HepG2 (cell line): ENCODE data around the gene DDN. TPM values are rescaled to one million over a fixed set of nuclear protein-coding genes. Genes with fewer than 3 reads are reported as not detected.

Source experiments
- EP300 ChIP-seq, 3 experiments: sonication (generic) in 1 of 3; formaldehyde crosslinking in 1 of 3; IDR thresholded peaks; 2 replicates each; pipeline versions ENCODE4 v1.5.1 to v1.6.1; 2011 to 2020; ENCODE audit warnings: low read depth in 2 of 3, low read length in 2 of 3, borderline replicate concordance in 1 of 3, improper control_type of control experiment in 1 of 3, mild to moderate bottlenecking in 1 of 3, missing genetic modification reagents in 1 of 3, moderate library complexity in 1 of 3
- ERF ChIP-seq: IDR thresholded peaks from 2 replicates; pipeline ENCODE4 v1.6.1; 2018; ENCODE audit warnings: missing biosample characterization, missing genetic modification reagents
- GATAD2A ChIP-seq: IDR thresholded peaks from 2 replicates; pipeline ENCODE4 v1.6.1; 2016
- HHEX ChIP-seq: IDR thresholded peaks from 2 replicates; pipeline ENCODE4 v1.6.1; 2016; ENCODE audit warnings: control low read depth
- RBFOX2 ChIP-seq: fragments of 200-400 bp; formaldehyde crosslinking; IDR thresholded peaks from 2 replicates; pipeline ENCODE4 v1.6.1; 2017; ENCODE audit warnings: low read depth, mild to moderate bottlenecking, low read length
- ZNF841 ChIP-seq: sonication (generic); formaldehyde crosslinking; IDR thresholded peaks from 2 replicates; pipeline ENCODE4 v1.8.1; 2023; ENCODE audit warnings: missing genetic modification reagents, borderline replicate concordance
- ZNF878 ChIP-seq: sonication (generic); formaldehyde crosslinking; IDR thresholded peaks from 2 replicates; pipeline ENCODE4 v1.8.1; 2023; ENCODE audit warnings: mild to moderate bottlenecking, missing genetic modification reagents, moderate library complexity
- polyA plus RNA-seq, 8 experiments: library from polyadenylated mRNA; depleted of rRNA in 3 of 8; stranded (reverse) in 7 of 8; unstranded in 1 of 8; fragments of >200 nt; fragmentation: Illumina TruSeq in 4 of 8; extraction: Trizol in 4 of 8; gene quantifications; 2 replicates each; pipeline versions ENCODE4 v1.2.1 to v1.2.3, GENCODE V29; 2011 to 2016; ENCODE audit warnings: low read depth in 4 of 8, missing spikeins in 1 of 8, mixed read lengths in 1 of 8; ENCODE audit not compliant: insufficient read depth in 1 of 8
- total RNA-seq, 5 experiments: library from RNA; depleted of rRNA; stranded (reverse); fragments of >200 nt; fragmentation: Illumina TruSeq; extraction: Trizol; gene quantifications; 2 replicates each; pipeline ENCODE4 v1.2.3, GENCODE V29; 2016; ENCODE audit warnings: low read depth in 1 of 5
- TF ChIP-seq, protein P1 (sequence below): sonication (generic); formaldehyde crosslinking; IDR thresholded peaks from 2 replicates; pipeline ENCODE4 v1.4.0; 2020; ENCODE audit warnings: missing genetic modification reagents, mild to moderate bottlenecking, borderline replicate concordance
- TF ChIP-seq, protein P2 (sequence below): sonication (generic); formaldehyde crosslinking; IDR thresholded peaks from 2 replicates; pipeline ENCODE4 v1.8.0; 2022; ENCODE audit warnings: mild to moderate bottlenecking, missing genetic modification reagents
- TF ChIP-seq, protein P3 (sequence below): sonication (generic); formaldehyde crosslinking; IDR thresholded peaks from 2 replicates; pipeline ENCODE4 v1.9.0; 2021; ENCODE audit warnings: mild to moderate bottlenecking, missing genetic modification reagents
- TF ChIP-seq, protein P4 (sequence below): IDR thresholded peaks from 2 replicates; pipeline ENCODE4 v1.6.1; 2016; ENCODE audit warnings: missing genetic modification reagents, missing compliant biosample characterization
- TF ChIP-seq, protein P5 (sequence below): sonication (generic); formaldehyde crosslinking; IDR thresholded peaks from 2 replicates; pipeline ENCODE4 v1.4.0; 2020; ENCODE audit warnings: missing genetic modification reagents

DDN gene
- total and polyA plus RNA-seq, 2 of the 13 experiments (the other 11 are each of a cell fraction or from before 2014, with no cell fraction given) = 0.24 to 0.53 TPM

DNA sequence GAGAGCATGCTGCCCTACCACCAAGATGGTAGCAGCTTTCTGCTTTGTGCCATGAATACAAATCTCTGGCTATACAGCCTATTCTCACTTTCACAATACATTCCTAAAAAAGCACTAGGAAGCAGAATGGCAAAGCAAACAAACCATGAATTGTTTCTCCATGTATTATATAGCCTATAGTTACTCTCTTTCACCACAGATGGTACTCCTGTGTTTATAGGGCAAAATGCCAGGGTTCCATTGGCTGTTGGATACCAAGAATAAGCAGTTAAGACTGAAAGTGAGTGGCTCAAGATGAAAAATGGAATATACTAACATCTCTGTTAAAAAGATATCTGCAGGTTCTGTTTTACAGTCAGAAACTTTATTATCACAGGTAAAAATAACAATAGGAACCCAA, 53.0 kb downstream of the DDN start (continued):
- TF ChIP-seq, protein P1, sequence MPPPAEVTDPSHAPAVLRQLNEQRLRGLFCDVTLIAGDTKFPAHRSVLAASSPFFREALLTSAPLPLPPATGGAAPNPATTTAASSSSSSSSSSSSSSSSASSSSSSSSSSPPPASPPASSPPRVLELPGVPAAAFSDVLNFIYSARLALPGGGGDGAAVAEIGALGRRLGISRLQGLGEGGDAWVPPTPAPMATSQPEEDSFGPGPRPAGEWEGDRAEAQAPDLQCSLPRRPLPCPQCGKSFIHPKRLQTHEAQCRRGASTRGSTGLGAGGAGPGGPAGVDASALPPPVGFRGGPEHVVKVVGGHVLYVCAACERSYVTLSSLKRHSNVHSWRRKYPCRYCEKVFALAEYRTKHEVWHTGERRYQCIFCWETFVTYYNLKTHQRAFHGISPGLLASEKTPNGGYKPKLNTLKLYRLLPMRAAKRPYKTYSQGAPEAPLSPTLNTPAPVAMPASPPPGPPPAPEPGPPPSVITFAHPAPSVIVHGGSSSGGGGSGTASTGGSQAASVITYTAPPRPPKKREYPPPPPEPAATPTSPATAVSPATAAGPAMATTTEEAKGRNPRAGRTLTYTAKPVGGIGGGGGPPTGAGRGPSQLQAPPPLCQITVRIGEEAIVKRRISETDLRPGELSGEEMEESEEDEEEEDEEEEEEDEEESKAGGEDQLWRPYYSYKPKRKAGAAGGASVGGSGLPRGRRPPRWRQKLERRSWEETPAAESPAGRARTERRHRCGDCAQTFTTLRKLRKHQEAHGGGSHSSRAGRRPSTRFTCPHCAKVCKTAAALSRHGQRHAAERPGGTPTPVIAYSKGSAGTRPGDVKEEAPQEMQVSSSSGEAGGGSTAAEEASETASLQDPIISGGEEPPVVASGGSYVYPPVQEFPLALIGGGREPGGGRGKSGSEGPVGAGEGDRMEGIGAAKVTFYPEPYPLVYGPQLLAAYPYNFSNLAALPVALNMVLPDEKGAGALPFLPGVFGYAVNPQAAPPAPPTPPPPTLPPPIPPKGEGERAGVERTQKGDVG (CRISPR knock-in tag) = no peak
- TF ChIP-seq GATAD2A (CRISPR knock-in tag) (no peak), ZNF878 (CRISPR knock-in tag) (no peak), RBFOX2 (no peak), ZNF841 (CRISPR knock-in tag) (no peak), HHEX (CRISPR knock-in tag) (no peak), EP300 (IDR thresholded peaks at IDR 0.05; ENCODE audit: low read depth in 2 of 2, low read length in 2 of 2) (no peak), EP300 (CRISPR knock-in tag; IDR thresholded peaks at IDR 0.05; ENCODE audit: borderline replicate concordance) (no peak), ERF (CRISPR knock-in tag) (no peak)
- TF ChIP-seq, protein P2, sequence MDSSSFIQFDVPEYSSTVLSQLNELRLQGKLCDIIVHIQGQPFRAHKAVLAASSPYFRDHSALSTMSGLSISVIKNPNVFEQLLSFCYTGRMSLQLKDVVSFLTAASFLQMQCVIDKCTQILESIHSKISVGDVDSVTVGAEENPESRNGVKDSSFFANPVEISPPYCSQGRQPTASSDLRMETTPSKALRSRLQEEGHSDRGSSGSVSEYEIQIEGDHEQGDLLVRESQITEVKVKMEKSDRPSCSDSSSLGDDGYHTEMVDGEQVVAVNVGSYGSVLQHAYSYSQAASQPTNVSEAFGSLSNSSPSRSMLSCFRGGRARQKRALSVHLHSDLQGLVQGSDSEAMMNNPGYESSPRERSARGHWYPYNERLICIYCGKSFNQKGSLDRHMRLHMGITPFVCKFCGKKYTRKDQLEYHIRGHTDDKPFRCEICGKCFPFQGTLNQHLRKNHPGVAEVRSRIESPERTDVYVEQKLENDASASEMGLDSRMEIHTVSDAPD = no peak
- TF ChIP-seq, protein P3, sequence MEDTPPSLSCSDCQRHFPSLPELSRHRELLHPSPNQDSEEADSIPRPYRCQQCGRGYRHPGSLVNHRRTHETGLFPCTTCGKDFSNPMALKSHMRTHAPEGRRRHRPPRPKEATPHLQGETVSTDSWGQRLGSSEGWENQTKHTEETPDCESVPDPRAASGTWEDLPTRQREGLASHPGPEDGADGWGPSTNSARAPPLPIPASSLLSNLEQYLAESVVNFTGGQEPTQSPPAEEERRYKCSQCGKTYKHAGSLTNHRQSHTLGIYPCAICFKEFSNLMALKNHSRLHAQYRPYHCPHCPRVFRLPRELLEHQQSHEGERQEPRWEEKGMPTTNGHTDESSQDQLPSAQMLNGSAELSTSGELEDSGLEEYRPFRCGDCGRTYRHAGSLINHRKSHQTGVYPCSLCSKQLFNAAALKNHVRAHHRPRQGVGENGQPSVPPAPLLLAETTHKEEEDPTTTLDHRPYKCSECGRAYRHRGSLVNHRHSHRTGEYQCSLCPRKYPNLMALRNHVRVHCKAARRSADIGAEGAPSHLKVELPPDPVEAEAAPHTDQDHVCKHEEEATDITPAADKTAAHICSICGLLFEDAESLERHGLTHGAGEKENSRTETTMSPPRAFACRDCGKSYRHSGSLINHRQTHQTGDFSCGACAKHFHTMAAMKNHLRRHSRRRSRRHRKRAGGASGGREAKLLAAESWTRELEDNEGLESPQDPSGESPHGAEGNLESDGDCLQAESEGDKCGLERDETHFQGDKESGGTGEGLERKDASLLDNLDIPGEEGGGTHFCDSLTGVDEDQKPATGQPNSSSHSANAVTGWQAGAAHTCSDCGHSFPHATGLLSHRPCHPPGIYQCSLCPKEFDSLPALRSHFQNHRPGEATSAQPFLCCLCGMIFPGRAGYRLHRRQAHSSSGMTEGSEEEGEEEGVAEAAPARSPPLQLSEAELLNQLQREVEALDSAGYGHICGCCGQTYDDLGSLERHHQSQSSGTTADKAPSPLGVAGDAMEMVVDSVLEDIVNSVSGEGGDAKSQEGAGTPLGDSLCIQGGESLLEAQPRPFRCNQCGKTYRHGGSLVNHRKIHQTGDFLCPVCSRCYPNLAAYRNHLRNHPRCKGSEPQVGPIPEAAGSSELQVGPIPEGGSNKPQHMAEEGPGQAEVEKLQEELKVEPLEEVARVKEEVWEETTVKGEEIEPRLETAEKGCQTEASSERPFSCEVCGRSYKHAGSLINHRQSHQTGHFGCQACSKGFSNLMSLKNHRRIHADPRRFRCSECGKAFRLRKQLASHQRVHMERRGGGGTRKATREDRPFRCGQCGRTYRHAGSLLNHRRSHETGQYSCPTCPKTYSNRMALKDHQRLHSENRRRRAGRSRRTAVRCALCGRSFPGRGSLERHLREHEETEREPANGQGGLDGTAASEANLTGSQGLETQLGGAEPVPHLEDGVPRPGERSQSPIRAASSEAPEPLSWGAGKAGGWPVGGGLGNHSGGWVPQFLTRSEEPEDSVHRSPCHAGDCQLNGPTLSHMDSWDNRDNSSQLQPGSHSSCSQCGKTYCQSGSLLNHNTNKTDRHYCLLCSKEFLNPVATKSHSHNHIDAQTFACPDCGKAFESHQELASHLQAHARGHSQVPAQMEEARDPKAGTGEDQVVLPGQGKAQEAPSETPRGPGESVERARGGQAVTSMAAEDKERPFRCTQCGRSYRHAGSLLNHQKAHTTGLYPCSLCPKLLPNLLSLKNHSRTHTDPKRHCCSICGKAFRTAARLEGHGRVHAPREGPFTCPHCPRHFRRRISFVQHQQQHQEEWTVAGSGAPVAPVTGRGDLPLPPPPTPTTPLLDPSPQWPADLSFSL = no peak
- TF ChIP-seq, protein P4, sequence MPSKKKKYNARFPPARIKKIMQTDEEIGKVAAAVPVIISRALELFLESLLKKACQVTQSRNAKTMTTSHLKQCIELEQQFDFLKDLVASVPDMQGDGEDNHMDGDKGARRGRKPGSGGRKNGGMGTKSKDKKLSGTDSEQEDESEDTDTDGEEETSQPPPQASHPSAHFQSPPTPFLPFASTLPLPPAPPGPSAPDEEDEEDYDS (CRISPR knock-in tag) = no peak
- TF ChIP-seq, protein P5, sequence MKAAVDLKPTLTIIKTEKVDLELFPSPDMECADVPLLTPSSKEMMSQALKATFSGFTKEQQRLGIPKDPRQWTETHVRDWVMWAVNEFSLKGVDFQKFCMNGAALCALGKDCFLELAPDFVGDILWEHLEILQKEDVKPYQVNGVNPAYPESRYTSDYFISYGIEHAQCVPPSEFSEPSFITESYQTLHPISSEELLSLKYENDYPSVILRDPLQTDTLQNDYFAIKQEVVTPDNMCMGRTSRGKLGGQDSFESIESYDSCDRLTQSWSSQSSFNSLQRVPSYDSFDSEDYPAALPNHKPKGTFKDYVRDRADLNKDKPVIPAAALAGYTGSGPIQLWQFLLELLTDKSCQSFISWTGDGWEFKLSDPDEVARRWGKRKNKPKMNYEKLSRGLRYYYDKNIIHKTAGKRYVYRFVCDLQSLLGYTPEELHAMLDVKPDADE (CRISPR knock-in tag) = no peak
